ENCODE data around the gene PAPPA.

Gene PAPPA

DNA sequence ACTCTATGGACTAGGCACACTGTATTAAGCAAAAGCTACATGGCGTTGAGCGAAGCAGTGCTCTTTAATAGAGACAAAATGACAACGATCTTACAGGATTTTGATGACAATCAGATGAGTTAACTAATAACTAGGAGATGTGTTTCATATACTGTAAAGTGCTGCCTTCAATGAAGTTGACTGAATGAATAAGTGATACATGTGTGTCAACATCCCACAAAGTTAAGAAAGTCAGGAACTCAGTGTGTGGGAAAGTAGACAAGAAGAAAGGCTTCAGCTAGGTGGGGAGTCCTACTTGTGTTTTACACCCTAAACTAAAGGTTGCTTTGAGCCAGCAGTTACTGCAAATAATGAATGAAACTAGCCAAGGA is 79.6 kb downstream of the PAPPA start:
- no peak for DNase-seq

- DNase-seq, result no peak
Observed at GRCh38 chr9:116234081-116234480, 80.5 kb downstream of the PAPPA start.

- DNase-seq, result no peak
Observed at GRCh38 chr9:116236979-116237378, 83.4 kb downstream of the PAPPA start.

DNA sequence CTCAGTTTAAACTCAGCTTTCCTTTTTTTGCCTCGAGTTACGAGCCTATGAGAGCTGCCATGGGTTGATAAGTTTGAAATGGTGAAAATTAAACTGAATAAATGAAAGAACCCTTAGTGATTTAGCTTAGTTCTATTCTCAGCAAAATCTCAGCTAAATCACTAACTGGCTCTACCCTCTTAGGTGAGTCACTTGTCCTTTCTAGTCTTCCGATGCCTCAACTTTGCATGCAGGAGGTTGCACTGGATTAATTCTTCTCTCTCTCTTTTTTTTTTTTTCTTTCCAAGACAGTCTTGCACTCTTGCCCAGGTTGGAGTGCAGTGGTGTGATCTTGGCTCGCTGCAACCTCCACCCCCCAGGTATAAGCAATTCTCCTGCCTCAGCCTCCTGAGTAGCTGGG is 83.9 kb downstream of the PAPPA start:
- no peak for DNase-seq

- DNase-seq, result no peak
Observed at GRCh38 chr9:116238225-116238624, 84.6 kb downstream of the PAPPA start.

DNA sequence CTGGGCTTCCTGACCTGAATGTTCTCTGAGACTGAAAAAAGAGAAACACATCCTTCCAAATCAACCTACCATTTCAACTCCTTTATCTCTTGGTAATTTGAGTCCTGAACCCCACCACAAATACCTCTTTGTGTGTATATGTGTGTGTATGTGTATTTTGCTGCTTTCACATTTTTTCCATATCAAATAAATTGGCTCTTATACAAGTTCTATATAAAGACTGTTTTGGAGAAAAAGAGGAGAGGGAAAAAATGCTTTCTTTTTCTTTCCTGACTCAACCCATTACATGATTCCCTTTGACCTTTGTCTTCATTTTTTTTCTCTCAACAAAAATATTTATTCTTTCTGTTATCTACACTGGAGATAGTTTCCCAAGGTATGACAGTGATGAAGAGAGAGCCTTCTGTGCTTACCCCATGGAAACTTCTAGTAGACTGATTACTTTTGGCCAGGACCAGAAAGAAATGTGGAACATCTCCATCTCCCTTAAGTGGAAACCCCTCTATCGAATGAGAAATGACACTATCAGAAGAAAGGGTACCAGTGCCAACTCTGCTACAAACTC is 85.3 kb downstream of the PAPPA start:
- no peak for DNase-seq

GRCh38 chr9:116243708-116244107 is 90.1 kb downstream of the PAPPA start:
- DNase-seq, result no peak

DNA sequence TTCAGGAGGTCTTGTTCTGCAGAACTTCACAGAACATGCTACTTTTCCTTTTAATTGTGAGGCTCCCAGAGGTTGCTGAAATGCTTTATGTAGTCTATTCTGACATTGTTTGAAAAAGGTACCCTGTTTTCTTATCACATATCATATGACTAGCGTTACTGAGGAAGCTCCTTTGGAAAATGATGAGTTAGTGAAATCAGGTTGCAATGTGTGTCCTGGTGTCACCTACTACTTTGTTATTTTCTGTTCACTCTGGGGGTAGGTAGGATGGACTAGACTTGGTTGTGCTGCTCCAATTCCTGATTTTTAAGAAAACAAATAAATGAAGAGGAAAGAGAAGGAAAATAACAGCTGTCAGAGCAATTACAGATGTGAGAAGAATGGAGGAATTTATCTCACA is 93.7 kb downstream of the PAPPA start:
- DNase-seq, result no peak

DNA sequence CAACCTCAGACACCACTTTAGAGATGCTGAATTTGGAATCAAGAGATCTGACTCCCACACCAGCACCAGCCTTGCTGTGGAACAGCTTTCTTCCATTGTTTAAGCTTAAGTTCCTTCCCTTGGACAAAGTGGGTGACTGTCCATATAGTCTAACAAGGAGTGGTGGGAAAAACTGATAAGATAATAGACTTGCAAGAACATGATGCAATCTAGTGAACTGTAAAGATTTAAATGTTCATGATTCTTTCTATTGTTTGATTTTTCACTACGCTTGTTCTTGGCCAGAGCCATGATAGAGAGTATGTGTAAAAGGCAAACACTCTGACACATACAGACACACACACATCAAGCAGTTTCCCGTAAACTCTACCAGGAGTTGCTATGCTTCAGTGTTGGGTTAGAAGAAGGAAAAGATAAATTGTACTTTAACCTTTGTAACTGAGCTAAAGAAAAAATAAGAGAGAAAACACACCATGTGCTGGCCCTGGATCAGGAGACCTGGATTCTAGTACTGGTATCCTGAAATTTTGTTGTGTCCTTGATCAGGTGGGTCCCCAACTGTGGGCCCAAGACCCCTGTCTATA is 94.3 kb downstream of the PAPPA start:
- DNase-seq, result no peak

DNA sequence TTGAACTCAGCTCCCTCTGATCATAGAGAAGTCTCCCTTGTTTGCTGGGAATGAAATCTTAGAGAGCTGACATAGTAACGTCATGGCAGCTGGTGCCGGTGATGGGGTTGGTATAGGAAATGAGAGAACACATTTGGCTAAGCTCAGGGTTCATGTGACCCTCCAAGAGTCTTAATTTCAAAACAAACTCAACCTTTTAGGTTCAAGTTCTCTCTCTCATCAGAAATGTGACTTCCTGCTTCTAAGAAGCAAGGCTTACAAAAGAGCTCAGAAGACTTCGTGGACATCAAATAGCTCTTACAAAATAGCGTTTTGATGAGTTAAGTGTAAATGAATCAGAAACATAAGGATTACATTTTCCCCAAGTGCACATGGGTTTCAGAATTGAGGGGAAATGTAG is 97.3 kb downstream of the PAPPA start:
- DNase-seq, result no peak

DNA sequence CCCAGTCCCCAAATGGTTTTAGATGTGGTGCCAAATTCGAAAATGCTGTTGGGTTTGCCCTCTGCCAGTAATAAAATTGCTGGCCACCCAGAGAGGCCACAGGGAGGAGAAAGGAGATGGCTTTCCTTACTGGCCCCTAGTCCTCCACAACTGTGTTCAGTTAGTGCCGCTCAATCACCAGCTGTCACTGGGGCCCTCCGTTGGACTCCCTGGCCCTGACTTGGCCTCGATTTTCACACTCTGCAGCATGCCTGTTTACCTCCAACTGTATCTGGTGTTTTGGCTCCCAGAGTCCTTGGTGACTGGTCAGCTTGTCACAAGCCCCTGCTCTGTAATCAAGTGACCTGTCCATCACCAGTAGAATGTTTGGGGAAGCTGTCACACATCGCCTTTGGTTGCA is 97.8 kb downstream of the PAPPA start:
- no peak for DNase-seq

GRCh38 chr9:116260531-116260930 is 106.9 kb downstream of the PAPPA start:
- DNase-seq, result no peak

DNA sequence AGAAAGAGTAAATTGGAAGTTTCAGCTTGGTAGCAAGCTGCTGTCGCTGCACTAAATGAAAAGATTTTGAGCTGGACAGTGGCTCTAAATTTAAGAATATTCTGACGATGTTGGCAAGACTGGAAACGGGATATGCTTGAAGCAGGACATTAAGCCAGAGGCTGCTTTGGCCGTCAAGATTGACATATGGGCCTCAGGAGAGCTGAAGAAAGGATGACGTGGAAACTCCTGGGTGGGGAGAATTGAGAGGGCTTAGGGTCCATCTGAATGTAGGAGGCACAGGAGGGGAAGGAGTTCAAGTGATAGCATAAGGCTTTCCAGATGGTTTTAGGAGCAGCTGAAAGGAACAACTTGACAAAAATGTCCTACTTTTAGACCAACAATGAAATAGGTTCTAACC is 108.9 kb downstream of the PAPPA start:
- DNase-seq, result no peak

DNA sequence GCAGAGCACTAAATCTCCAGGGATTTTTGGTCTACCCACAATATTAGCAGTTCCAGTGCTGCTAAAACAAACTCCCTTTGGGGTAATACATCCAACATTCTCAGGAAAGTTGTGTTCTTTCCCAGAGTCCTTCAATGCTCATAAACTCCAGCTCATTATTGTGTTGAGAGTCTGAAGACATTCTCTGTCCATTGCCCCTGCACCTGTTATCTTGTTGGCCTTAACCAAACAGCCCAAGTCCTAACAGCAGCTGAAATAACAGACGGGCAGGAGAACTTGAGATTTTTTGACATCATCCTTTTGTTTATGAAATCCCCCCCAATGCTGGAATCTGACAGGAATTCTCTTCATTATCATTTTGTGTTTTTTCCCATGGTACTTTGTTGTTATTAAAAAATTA is 110.8 kb downstream of the PAPPA start:
- DNase-seq, result no peak

DNA sequence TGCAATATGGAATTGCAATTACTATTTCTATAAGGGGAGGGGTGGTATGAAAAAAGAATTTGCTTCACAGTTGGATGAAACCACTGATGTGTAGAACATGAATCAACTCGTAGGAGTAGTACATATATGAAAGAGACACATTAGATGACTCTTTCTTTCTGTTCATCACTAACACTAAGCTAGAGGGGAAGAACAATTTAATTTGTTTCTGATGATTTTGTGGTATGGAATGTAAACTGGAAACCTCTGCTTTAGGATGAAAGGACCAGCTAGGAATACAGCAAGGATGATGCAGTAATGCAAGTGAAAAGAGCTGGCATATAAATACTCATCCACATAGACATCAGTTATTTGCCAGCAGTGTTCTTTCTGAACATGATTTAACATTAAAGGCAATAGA is 113.4 kb downstream of the PAPPA start:
- no peak for DNase-seq

GRCh38 chr9:116269250-116269649 is 115.7 kb downstream of the PAPPA start:
- DNase-seq, result no peak

DNA sequence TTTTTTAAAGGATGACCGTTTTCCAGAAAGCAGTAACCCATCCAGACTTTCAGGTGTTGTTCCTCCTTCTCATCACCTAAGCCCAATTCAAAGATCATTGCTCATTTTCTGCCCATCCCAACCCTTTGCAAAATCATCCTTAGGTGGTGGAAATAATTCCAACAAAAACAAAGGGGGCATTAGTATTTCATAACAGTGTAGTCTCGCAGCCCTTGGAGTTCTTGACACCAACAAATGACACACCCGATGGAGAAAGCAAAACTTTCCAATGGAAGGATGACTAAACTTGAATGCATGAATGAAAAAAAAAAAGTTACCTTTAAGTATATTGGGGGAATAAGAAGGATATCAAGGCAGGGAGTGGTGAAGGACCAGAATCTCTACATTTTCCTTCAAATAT is 117.0 kb downstream of the PAPPA start:
- DNase-seq, result no peak

GRCh38 chr9:116271340-116271739 is 117.7 kb downstream of the PAPPA start:
- no peak for DNase-seq

GRCh38 chr9:116271991-116272390 is 118.4 kb downstream of the PAPPA start:
- no peak for DNase-seq

DNA sequence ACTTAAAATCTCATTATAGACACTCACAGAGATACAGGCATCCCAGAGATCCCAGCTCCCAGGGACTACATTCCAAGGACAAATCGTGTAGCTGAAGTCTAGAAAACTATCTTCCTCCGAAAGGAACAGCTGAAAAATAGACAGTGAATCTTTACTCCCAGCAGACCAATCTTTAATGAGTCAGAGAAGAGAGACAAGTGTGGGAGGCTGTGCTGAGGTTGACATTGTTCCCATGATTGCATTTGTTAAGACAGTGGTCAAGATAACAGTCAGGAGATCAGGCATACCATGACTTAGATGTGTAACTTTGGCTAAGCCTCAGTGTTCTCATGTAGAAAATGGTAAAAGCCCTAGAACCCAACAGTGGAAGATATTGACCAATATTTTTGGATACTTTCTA is 120.7 kb downstream of the PAPPA start:
- DNase-seq, result no peak

GRCh38 chr9:116275418-116276195 is 122.0 kb downstream of the PAPPA start:
- DNase-seq, result no peak

GRCh38 chr9:116276196-116276493 is 122.6 kb downstream of the PAPPA start:
- DNase-seq, result no peak

GRCh38 chr9:116276651-116277121 is 123.1 kb downstream of the PAPPA start:
- DNase-seq, result no peak

DNA sequence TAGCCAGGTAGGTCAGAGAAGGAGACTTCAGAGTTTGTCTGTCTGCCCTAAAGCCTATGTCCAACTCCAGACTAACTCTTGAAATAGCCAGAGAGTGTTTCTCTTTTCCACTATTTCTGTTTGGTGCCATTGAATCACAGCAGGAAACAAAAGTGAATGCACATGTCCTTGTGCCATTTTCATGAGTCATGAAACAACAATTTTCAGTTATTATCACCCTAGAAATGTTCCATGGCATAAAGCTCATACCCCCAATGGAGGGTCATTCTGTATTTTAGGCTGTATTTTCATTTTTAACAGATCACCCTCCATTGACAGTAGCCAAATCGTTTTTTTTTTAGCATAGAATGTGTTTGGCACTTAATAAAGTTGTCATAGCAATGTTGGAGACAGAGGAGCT is 124.7 kb downstream of the PAPPA start:
- DNase-seq, result no peak

GRCh38 chr9:116279230-116279629 is 125.6 kb downstream of the PAPPA start:
- DNase-seq, result no peak
